GM18511 (cell line): ENCODE measurements around the gene TAAR9.
"Not testable (repeated sequence)": the region's sequence is repeated elsewhere in the genome, so short reads cannot be mapped to it uniquely, and the experiment has no call there.

Experiments
- ATAC-seq: cut with Tn5 transposase; IDR thresholded peaks from one replicate; pipeline ENCODE4 v1.9.1; 2021; ENCODE audit warnings: mild to moderate bottlenecking, moderate library complexity; ENCODE audit not compliant: unreplicated experiment

The TAAR9 gene

DNA sequence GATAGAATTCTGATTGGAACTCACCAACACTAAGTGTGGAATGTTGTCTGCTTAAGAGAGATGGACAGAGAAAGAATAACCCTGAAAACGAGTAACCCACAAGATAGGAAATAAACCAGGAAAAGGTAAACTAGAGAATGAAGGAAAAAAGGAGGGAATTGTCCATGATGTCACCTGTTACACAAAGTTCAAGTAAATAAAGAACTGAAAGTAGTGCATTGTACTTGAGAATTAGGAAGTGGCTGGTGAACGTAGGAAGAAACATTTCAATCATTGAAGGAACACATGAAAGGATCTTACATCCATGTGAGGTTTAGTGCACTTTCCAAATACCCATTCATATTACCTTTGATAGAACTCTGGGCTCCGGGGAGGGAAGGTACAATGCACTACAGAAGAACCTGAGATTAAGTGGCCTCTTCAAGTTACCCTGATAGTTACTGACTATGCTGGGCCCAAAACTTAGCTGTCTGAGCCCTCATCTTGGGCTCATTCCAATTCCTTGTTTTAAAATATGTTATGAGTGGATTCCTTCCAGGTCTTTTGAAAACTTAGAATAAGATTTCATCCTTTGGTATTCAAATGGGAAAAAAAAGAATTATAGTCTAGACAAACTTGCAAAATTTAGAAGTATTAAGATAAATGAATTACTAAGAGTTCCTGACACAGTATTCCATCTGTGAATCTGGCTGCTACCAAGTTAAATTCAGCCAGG lies 24.1 kb upstream of the TAAR9 start:
- ATAC-seq: no peak

DNA sequence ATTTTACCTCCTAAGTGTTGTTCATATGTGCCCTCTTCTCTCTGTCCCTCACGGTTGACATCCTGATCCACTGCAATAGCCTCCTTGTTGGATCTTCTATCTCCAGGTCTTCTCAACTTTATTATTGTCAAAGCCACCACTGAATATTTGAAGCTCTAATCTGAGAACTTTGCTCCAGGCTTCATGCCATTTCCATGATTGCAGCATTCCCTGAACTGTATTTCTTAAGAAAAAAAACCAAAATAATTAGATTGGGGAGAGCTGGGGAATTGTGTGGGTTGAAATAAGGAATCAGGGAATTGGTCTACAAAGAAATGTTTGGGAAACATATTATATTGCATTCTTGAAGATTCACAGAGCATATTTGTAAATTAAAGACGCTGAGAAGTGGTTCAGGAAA lies 22.7 kb upstream of the TAAR9 start:
- no peak for ATAC-seq

GRCh38 chr6:132520953-132521352 lies 17.1 kb upstream of the TAAR9 start:
- no peak for ATAC-seq

DNA sequence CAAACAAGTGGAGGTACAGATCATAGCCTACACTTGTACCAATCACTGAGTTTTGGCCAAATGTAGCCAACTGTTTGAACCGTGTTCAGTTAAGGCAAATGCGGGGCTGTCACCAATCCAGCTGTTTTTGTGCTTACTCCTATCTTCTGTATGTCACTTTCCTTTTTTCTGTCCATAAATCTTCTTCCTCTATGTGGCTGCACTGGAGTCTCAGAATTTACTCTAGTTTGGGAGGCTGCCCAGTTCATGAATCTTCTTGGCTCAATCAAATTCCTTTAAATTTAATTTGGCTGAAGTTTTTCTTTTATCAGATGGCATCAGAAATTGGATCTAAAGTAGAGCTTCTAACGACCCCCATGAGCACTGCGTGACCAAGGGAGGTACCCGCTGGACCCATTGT lies 13.4 kb upstream of the TAAR9 start:
- ATAC-seq: no peak

- ATAC-seq: no peak
Observed at GRCh38 chr6:132525866-132526265, 12.2 kb upstream of the TAAR9 start.

DNA sequence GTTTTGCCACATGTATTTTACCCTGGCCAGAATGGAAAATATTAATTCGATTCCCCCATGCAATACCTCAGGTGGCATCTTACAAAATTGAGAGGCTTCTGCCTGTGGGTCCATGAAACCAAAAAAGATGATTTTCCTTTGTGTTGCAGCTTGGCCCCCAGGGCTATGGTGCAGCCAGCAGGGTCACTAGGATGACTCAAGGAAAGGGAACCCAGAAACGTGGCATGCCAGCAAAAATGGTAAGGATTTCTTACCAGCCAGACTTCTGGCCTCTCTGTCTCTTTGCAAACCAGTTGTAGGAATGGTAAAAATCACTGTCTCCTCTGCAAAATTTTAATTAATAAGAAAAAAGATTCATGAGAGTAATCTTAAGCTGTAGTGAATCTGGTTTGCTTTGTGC lies 11.6 kb upstream of the TAAR9 start:
- no peak for ATAC-seq

- ATAC-seq: no peak
Observed at GRCh38 chr6:132527791-132528190, 10.3 kb upstream of the TAAR9 start.

DNA sequence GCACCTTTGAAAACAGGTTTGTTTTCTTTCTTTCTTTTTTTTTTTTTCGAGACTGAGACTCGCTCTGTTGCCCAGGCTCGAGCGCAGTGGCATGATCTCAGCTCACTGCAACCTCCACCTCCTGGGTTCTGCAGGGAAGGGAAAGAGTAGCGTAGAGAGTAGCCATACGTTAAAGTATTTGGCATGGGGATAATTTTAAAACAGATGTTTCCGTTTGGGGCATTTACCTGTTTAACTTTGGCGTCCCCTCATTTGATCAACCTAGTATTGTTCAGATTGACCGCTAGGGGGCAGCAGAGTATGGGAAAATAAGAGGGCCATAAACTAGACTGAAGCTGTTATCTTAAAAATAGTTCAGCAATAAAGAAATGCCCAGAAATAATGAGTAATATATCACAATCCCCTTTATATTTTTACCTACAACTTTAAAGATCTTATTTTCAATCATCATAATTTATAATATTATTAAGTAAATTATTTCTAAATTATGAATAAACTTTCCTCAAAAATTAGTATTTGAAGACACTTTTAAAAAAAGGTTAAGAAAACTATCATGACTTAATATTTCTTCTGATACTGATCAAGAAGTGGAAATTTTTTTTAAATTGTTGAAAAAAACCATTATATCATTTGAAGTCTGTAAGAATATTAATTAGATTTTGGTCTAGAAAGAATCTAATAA lies 7.6 kb upstream of the TAAR9 start:
- peak; percentile 97 for ATAC-seq

- ATAC-seq: not testable (repeated sequence)
Observed at GRCh38 chr6:132534546-132534945, 3.5 kb upstream of the TAAR9 start.

- no peak for ATAC-seq
Observed at GRCh38 chr6:132537145-132537544, 932 bp upstream of the TAAR9 start.

- no peak for ATAC-seq
Observed at GRCh38 chr6:132544826-132545225, 6.7 kb downstream of the TAAR9 start.

GRCh38 chr6:132548746-132549463 lies 10.8 kb downstream of the TAAR9 start:
- ATAC-seq: no peak

DNA sequence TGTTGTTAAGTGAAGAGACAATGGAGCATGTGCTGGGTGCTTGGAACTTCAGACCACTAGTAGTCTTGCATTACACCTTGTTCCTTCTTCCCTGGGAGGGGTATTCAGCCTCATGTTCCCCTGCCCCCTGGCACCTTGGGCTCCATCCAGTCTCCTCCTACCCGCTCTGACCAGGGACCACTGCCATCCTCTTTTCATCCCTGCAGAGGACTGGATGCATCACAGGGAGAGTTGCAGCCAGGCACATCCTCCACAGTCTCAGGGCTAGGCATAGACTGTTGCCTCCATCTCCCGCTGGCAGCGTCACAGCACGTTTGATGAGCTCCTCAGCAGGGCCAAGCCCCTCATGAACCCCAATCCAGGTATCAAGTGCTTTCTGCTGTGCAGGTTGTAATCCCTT lies 13.1 kb downstream of the TAAR9 start:
- no peak for ATAC-seq

- ATAC-seq: no peak
Observed at GRCh38 chr6:132552372-132552771, 14.3 kb downstream of the TAAR9 start, which contains the start of gene TAAR8. Gene TAAR8 (plus strand): TSS chr6:132552672. CDS start chr6:132552693, 21 bp downstream.

- ATAC-seq: not testable (repeated sequence)
Observed at GRCh38 chr6:132560087-132560486, 22.0 kb downstream of the TAAR9 start.

DNA sequence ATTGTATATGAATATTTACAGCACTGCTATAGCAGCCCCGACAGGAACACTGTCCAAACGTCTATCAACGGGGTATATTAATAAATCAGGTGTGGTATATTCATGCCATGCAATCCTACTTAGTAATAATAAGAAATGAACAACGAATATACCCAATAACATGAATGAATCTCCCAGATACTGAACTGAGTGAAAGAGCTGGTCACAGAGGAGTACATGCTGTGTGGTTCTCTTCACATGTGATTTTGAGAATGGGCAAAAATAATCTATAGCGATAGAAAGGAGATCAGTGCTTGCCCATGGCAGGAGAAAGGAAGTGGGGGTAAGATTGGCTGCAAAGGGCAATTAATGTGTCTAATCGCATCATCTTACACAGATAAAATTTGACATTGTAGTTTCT lies 28.3 kb downstream of the TAAR9 start:
- ATAC-seq: no peak

GRCh38 chr6:132567566-132567965 lies 29.5 kb downstream of the TAAR9 start:
- ATAC-seq: no peak

DNA sequence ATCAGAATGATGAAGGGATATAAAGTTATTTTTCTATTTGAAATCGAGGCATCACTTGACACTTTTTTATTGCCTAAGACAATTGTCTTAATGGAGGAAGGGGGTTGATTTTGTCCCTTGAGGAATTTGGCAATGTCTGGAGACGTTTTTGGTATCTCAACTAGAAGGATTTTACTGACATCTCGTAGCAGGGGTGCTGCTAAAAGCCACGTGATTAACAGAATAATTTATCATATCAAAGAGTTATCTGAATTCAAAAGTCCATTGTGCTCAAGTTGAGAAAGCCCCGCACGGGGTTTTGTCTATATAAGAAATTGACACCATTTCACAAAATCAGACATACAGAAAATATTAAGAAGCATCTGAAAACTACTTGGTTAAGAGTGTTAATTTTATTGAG lies 30.5 kb downstream of the TAAR9 start:
- ATAC-seq: no peak

GRCh38 chr6:132569170-132569569 lies 31.1 kb downstream of the TAAR9 start:
- no peak for ATAC-seq

GRCh38 chr6:132570221-132570777 lies 32.2 kb downstream of the TAAR9 start, which contains the start of gene TAAR6:
Gene TAAR6 (plus strand): TSS chr6:132570322. CDS start chr6:132570322, 0 bp downstream.
- ATAC-seq: no peak

DNA sequence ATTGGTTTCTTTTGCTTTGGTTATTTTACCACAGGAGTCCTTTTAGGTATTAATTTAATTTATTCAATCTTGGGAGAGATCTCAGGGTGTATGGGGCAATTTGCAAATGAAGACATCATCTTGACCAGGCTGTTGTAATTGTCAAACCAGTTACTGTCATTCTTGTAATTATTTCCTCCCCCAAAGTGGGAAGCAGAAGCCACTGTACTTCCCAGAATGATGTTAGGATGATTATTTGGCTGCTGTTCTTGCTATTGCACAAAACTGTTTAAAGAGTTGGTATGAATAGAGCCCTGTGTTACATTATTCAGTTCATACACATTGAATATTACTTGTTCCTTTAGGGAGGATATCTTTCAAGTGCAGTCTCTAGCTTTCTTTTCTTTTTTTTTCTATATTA lies 33.7 kb downstream of the TAAR9 start:
- ATAC-seq: no peak
